Measurements from ENCODE around the gene LNPEP. TPM values are rescaled to one million over a fixed set of nuclear protein-coding genes. Genes with fewer than 3 reads are reported as not detected.

The LNPEP gene
- total and polyA plus RNA-seq, 4 donors = 1.9 to 19.7 (median 9.5) TPM

DNA sequence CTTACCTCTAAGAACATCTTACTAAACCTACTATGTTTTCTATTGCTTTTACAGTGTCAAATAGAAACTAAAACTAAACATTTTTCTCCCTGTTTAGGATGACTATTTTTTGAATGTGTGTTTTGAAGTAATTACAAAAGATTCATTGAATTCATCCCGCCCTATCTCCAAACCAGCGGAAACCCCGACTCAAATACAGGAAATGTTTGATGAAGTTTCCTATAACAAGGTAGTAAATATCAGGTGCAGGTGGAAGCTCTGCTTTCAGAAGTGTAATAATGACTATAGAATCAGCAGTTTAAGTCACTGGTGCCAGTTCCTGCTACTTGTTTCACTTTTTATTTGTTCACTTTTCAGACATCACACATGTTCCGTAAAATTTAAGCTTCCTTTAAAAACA lies 39.6 kb upstream of the LNPEP start (continued):
- TF ChIP-seq, protein P1, sequence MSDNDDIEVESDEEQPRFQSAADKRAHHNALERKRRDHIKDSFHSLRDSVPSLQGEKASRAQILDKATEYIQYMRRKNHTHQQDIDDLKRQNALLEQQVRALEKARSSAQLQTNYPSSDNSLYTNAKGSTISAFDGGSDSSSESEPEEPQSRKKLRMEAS (IDR thresholded peaks at IDR 0.05) = no peak
- no peak for TF ChIP-seq TAF1 (conservative IDR thresholded peaks at IDR 0.05)

DNA sequence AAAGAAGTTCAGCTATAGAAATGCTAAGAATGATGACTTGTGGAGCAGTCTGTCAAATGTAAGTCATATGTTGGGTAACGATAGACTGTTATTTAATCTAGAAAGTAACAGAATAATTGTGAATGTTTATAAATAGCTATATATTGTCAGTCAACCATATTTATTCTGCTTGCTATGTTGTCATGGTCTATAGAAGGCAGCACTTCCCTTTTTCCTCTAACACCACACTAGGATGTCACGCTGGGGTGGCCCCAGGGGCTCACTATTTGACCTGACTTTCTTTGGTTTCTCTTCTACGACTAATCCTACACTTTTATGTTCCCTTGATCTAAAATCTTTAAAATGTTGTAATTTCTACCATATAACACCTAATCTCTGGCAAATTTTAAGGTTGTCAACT lies 39.1 kb upstream of the LNPEP start:
- no peaks in the 10 kb centered on the region for H3K4me1 ChIP-seq (ENCODE audit: control insufficient read depth in 4 of 4, insufficient read depth in 4 of 4, low read length in 3 of 4)
- H3K27ac ChIP-seq (ENCODE audit: low read depth in 1 of 2, low read length in 2 of 2) = no peak overlapping the region
- WGBS = 80% methylated on average over 3 of the region's 3 CpGs
- no peak for DNase-seq (ENCODE audit: low spot score)
- no peaks in the 10 kb centered on the region for H3K27me3 ChIP-seq (ENCODE audit: control insufficient read depth in 4 of 4, insufficient read depth in 4 of 4, low read length in 3 of 4)
- H3K9me3 ChIP-seq (ENCODE audit: control insufficient read depth in 4 of 4, low read length in 3 of 4) = no peaks in the 10 kb centered on the region
- no peak overlapping the region for H3K4me3 ChIP-seq (ENCODE audit: low read depth in 1 of 3, low read length in 3 of 3)
- TF ChIP-seq RXRA (IDR thresholded peaks at IDR 0.05) = no peak
- no peak for TF ChIP-seq YY1 (IDR thresholded peaks at IDR 0.05)
- no peak for TF ChIP-seq JUND (IDR thresholded peaks at IDR 0.05)
- TF ChIP-seq, protein P2, sequence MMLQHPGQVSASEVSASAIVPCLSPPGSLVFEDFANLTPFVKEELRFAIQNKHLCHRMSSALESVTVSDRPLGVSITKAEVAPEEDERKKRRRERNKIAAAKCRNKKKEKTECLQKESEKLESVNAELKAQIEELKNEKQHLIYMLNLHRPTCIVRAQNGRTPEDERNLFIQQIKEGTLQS (IDR thresholded peaks at IDR 0.05) = no peak
- no peak for TF ChIP-seq EGR1 (IDR thresholded peaks at IDR 0.05; ENCODE audit: low read depth in 2 of 2)
- TF ChIP-seq RAD21 (IDR thresholded peaks at IDR 0.05) = no peak
- TF ChIP-seq TAF1 (conservative IDR thresholded peaks at IDR 0.05) = no peak
- TF ChIP-seq FOXA1 (IDR thresholded peaks at IDR 0.05) = no peak
- TF ChIP-seq, protein P3, sequence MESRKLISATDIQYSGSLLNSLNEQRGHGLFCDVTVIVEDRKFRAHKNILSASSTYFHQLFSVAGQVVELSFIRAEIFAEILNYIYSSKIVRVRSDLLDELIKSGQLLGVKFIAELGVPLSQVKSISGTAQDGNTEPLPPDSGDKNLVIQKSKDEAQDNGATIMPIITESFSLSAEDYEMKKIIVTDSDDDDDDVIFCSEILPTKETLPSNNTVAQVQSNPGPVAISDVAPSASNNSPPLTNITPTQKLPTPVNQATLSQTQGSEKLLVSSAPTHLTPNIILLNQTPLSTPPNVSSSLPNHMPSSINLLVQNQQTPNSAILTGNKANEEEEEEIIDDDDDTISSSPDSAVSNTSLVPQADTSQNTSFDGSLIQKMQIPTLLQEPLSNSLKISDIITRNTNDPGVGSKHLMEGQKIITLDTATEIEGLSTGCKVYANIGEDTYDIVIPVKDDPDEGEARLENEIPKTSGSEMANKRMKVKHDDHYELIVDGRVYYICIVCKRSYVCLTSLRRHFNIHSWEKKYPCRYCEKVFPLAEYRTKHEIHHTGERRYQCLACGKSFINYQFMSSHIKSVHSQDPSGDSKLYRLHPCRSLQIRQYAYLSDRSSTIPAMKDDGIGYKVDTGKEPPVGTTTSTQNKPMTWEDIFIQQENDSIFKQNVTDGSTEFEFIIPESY (IDR thresholded peaks at IDR 0.05) = no peak
- TF ChIP-seq, protein P4, sequence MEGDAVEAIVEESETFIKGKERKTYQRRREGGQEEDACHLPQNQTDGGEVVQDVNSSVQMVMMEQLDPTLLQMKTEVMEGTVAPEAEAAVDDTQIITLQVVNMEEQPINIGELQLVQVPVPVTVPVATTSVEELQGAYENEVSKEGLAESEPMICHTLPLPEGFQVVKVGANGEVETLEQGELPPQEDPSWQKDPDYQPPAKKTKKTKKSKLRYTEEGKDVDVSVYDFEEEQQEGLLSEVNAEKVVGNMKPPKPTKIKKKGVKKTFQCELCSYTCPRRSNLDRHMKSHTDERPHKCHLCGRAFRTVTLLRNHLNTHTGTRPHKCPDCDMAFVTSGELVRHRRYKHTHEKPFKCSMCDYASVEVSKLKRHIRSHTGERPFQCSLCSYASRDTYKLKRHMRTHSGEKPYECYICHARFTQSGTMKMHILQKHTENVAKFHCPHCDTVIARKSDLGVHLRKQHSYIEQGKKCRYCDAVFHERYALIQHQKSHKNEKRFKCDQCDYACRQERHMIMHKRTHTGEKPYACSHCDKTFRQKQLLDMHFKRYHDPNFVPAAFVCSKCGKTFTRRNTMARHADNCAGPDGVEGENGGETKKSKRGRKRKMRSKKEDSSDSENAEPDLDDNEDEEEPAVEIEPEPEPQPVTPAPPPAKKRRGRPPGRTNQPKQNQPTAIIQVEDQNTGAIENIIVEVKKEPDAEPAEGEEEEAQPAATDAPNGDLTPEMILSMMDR (IDR thresholded peaks at IDR 0.05; ENCODE audit: low read depth, low read length, missing input control) = no peak
- TF ChIP-seq HNF4G (IDR thresholded peaks at IDR 0.05) = no peak
- TF ChIP-seq, protein P1 (IDR thresholded peaks at IDR 0.05) = no peak
- TF ChIP-seq HNF4A (conservative IDR thresholded peaks at IDR 0.05) = no peak
- TF ChIP-seq NR2F2 (IDR thresholded peaks at IDR 0.05) = no peak
- no peak for TF ChIP-seq GABPA (IDR thresholded peaks at IDR 0.05 in 1 of 2, conservative IDR thresholded peaks at IDR 0.05 in 1 of 2)
- TF ChIP-seq, protein P5, sequence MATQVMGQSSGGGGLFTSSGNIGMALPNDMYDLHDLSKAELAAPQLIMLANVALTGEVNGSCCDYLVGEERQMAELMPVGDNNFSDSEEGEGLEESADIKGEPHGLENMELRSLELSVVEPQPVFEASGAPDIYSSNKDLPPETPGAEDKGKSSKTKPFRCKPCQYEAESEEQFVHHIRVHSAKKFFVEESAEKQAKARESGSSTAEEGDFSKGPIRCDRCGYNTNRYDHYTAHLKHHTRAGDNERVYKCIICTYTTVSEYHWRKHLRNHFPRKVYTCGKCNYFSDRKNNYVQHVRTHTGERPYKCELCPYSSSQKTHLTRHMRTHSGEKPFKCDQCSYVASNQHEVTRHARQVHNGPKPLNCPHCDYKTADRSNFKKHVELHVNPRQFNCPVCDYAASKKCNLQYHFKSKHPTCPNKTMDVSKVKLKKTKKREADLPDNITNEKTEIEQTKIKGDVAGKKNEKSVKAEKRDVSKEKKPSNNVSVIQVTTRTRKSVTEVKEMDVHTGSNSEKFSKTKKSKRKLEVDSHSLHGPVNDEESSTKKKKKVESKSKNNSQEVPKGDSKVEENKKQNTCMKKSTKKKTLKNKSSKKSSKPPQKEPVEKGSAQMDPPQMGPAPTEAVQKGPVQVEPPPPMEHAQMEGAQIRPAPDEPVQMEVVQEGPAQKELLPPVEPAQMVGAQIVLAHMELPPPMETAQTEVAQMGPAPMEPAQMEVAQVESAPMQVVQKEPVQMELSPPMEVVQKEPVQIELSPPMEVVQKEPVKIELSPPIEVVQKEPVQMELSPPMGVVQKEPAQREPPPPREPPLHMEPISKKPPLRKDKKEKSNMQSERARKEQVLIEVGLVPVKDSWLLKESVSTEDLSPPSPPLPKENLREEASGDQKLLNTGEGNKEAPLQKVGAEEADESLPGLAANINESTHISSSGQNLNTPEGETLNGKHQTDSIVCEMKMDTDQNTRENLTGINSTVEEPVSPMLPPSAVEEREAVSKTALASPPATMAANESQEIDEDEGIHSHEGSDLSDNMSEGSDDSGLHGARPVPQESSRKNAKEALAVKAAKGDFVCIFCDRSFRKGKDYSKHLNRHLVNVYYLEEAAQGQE (IDR thresholded peaks at IDR 0.05) = no peak
- no peak for TF ChIP-seq FOXA2 (IDR thresholded peaks at IDR 0.05)
- TF ChIP-seq SP1 (IDR thresholded peaks at IDR 0.05) = no peak
- H3K9ac ChIP-seq (ENCODE audit: low read depth in 1 of 2, low read length in 2 of 2) = no peak overlapping the region
- H3K36me3 ChIP-seq (ENCODE audit: control insufficient read depth in 4 of 4, insufficient read depth in 3 of 4, low read depth in 1 of 4, low read length in 3 of 4) = peaks cover 3 to 39% (median 29%) of the 10 kb centered on the region in 4 donors

All from liver (tissue), 9 donors.